ENCODE results near the gene ZNF492.
"Not testable (repeated sequence)": the region's sequence is repeated elsewhere in the genome, so short reads cannot be mapped to it uniquely, and the experiment has no call there.

Gene ZNF492

DNA sequence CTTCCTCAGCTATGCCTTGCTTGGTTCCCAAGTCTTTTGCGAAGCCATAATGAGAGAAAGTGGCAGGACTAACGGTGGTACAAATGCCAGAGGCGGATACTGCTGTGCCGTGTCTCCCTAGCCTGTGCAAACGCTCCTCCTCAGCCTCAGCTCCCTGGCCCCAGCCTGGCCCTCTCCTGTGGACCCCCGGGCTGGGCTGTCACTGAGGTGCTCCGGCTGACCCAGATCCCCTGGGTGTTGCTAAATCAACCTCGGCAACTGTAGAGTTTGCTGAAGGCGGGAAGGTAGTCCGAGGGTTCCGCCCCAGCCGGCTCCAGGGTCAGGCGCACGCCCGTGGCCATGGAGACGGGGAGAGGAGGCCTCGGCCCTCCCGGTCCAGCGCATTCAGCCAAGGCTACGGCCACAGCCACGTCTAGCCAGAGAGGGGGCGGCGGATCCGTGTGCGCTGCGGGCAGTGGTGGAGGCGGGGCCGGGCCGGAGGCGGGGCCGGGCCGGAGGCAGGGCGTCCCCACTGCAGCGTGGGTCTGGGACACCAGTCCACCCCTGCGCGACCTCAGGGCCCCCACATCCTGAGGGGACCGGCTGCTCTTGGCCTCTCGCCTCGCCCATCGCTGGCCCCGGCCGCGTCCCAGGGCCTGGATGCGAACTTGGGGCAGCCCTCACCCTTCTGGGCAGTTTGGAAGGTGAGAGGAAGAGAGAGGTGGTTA, 16.4 kb upstream of the ZNF492 start:
- DNase-seq, result no peak

DNA sequence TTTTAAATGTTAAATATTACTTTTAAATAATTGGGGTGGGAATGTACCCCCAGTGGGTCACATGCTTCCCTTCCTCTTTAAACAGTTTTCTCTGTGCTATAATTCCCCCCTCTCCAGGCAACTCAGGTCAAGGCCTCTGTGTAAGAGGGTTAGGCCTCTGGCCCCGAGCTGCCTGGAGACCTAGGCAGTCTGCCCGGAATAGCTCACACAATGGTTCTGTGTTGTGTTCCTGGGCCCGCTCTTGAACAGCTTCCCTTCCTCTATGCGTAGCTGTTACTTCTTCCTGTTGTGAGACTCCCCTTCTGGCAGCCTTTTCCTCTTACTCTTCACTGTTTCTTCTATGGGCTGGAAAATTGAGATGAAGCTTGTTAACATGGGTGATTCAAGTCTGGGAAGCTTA, 14.8 kb upstream of the ZNF492 start:
- DNase-seq, result no peak

DNA sequence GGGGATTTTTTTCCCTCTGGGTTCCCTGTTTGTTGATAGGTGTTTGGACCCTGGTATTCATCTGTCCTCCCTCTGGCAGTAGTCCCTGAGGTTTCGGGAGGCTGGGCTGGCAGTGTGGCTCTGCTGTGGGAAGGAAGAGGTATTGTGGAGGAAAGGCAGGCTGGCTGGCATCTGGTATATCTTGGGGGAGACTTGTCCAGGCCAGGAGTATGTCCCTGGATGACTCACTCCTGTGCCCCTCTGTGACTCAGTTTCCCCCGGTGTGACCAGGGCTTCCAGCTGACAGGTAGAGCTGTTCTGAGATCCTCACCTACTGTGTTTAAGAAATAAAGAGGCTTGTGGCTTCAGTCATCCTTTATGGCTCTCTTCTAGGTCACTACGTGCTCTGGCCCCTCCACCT, 14.2 kb upstream of the ZNF492 start:
- DNase-seq, result no peak

DNA sequence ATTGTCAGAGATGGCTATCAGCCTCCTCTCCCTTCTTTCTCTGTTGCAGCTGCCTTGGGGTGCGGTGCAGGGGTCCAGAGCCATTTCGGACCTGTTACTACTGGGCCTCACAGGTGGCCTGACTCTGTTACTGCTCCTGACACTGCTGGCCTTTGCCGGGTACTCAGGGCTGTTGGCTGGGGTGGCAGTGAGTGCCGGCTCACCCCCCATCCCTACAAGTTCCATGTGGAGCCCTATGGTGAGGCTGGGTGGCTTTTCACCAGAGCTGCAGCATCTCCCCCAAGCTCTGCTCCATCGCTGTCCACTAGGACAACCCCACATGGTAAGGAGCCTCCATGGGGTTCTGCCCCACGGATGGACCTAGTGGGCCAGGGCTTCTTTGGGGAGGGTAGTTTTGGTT, 13.7 kb upstream of the ZNF492 start:
- no peak for DNase-seq

DNA sequence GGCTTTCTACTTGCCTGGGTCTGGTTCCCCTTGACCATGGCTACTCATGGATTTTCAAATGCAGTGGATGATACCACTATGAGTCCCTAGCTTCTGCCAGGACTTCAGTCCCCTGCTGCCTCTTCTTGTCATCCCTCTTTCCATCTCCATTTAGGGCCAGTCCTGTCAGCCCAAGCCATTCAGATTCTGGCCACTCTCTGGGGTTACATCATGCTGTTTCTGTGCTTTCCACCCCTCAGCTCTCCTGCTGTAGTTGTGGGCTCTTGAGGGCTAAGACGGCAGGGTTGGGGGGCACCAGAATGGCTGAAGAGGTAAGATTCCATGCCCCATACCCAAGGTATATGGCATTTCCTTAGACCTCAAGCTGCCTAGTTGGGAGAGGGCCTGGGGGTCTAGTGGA, 13.2 kb upstream of the ZNF492 start:
- DNase-seq, result no peak

DNA sequence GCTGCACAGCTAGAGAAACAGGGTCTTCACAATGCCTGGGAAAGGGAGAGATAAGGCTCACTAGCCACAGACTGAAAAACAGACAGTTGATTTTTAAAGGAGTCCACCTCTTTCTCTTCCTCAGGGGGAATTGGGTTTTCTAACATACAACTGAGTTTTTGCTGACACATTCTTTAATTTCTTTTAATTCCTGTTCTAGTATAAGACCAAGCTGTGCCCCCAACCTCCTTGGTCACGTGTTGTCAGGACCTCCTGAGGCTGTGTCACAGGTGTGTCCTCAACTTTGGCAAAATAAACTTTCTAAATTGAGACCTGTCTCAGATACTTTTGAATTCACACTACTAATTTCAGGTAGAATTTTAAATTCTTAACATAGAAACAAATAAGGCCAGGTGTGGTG, 12.1 kb upstream of the ZNF492 start:
- DNase-seq, result no peak

DNA sequence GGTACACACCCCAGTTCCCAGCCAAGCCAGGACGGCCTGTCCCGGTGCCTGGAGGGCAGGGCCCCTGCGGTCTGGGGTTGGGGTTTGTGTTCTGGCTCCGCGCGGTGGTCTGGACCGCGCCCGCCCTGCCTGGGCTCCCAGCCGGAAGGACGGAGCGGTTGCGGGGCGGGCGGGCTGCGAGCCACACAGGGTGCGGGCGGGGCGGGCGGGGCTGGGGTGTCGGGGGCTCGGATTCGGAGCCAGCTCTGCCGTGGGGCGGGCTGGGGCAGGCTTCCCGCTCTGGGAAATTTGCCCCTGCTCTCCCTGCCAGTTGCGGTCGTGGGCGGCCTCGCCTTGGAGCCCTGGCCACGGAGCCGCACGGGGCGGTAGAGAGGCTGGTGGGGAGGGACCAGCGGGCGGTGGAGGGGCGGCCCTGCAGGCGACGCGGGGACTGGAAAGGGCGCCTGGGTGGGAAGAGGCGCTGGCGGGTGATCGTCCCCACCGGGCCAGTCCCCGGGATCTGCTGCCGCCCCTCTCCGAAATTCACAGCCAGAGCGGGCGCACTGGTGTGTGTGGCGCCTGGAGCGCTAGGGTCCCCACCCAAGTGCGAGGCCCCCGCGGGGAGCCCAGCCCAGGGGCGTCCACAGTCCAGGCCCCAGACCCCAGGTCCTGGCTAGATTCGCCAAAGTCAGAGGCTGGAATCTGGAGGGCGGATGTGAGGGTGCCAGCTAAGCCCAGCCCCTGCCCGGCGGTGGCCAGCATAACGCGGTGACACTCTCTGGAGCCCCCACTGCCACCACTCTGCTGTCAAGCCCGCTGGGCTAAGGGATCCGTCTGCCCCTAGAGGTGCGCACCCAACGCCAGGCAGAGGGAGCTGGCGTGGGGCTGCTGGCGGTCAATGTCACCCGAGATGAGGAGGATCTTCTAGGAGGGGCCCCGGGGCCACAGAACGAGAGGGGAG, 11.0 kb upstream of the ZNF492 start:
- DNase-seq, result no peak

DNA sequence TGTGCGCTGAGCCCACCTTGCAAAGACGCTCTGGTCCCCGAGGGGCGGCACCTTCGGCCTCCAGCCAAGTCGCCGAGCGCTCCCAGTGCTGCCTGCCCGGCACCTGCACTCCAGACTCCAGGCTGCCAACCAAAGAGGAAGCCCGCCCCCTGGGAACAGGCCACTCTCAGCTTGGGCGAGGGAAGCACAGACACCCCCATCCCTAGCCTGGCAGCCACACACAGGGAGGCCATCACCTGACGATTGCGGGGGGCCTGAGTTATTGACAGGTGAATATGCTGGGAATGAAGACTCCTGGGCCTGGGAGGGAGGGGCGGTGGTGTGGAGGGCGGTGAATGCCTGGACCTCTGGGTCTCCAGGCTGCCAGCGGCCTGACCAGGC, 10.3 kb upstream of the ZNF492 start:
- DNase-seq, result no peak

DNA sequence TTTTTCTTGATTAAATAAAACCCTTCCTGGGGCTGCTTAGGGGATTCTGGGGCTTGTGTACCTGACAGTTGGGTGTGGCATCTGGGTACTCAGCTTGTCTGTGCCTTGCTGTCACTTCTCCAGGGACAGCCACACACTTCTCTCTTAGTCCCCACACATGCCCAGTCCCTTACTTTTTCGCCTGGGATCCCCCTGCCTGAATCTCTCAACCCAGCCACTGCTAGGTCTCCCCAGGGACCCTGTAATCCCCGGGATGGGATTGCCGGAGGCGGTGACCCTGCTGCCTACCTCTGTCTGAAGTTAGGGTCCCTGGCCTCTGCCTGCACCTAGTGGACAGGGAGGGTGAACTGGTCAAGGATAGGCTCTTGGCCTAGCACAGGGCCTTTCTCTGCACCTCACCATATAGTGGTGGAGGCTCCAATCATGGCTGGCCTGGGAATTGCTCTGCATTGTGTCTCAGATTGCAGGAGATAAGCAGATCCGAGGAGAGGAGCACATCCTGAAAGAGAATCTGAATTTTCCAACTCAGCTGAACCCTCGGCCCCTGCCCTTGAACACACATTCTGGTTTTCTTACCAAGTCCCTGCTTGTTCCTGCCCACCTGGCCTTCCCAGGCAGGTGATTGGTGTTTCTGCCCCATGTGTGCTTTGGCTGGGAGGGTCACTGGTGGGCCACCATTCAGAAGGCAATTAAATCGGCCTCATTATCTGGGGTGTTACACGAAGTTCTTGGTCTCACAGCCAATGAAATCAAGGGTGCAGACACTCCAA, 8.7 kb upstream of the ZNF492 start:
- DNase-seq, result no peak

DNA sequence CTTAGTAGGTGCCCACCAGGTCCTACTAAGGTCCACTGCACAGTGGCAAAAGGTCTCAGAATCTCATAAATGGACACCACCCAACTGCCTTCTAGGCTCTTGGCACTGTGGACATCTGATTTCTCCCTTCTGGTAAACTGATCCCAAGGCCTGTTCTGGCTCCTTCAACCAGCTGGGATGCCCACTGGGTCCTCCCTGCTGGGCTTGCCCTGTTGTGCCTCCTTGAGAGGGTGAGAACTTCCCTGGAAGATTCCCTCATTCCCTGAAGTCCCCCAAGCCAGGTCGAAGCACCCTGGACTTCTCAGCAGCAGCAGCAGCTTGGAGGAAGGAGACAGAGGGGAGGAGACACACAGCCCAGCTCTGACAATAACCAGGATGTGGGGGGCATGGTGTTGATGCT, 6.6 kb upstream of the ZNF492 start:
- no peak for DNase-seq

DNA sequence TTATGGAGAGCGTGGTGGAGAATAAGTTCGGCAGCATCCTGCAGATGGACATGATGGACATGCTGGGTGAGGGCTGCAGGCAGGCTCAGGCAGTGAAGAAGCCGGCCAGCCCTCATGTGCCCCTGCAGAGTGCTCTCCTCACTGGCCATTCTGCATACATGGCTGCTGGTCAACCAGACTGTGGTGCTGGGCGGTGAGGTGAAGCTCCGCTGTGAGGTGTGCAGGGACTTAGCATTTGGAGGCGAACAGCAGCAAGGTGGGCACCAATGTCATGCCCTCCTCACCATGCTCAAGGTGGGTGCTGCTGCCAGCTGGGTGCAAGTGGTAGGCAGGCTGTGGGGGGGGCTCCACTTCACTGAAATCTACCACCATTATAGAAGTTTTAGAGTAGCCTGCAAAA, 5.7 kb upstream of the ZNF492 start:
- no peak for DNase-seq

DNA sequence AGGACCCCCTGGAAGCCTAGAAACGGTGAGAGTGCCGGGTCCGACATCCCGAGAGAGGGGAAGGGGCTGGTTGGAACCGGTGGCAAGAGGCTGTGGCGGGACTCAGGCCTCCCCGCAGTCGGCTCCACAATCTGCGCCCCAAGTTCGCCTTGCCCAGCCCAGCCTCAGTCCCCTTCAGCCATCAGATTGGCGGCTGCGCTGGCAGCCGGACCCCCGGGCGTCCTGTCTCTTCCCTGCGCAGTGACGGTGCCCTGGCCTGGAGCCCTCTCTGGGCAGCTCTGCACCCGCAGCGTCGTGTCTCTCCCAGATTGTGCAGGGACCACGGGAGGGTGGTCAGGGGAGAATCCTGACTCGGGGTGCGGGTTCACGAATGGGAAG, 315 bp downstream of the ZNF492 start:
- DNase-seq, result no peak

DNA sequence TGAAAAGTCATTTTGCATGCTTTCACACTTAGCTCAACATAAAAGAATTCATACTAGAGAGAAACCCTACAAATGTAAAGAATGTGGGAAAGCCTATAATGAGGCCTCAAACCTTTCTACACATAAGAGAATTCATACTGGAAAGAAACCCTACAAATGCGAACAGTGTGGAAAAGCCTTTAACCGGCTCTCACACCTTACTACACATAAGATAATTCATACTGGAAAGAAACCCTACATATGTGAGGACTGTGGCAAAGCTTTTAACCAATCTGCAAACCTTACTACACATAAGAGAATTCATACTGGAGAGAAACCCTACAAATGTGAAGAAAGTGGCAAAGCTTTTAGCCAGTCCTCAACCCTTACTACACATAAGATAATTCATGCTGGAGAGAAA, 51.4 kb downstream of the ZNF492 start:
- DNase-seq, result not testable (repeated sequence)

DNA sequence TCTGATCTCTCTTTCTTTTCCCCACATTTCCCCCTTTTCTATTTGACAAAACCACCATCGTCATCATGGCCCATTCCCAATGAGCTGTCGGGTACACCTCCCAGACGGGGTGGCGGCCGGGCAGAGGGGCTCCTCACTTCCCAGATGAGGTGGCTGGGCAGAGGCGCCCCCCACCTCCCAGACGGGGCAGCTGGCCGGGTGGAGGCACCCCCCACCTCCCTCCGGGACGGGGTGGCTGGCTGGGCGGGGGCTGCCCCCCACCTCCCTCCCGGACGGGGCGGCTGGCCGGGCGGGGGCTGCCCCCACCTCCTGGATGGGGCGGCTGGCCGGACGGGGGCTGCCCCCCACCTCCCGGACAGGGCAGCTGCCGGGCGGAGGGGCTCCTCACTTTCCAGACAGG, 68.5 kb downstream of the ZNF492 start:
- DNase-seq, result not testable (repeated sequence)

DNA sequence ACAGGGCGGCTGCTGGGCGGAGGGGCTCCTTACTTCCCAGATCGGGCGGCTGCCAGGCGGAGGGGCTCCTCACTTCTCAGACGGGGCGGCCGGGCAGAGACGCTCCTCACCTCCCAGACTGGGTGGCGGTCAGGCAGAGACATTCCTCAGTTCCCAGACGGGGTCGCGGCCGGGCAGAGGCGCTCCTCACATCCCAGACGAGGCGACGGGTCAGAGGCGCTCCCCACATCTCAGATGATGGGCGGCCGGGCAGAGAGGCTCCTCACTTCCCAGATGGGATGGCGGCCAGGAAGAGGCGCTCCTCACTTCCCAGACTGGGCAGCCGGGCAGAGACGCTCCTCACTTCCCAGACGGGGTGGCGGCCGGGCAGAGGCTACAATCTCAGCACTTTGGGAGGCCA, 69.0 kb downstream of the ZNF492 start:
- not testable (repeated sequence) for DNase-seq

DNA sequence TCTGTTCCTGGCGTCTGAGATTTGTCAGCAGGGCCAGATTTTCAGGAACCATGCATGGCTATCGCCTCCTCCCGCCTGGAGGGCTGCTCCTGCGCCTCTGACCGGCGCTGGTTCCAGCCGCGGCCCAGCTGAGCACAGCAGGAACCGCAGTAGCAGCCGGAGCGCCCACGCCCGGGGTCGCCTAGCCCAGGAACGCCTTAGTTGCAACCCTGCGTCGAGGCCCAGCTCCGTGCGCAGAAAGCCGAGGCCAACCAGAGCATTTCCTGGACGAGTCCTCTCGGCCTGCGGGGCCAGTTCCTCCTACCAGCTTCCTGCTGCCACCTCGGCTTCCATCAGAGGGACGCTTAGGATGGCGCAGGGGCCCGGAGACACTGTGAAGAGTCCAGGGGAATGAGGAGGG, 74.9 kb downstream of the ZNF492 start:
- DNase-seq, result no peak

Data from hematopoietic multipotent progenitor cell treated with erythropoietin and hydrocortisone succinate and interleukin-3 and kit ligand, for 6 days (in vitro differentiated cells).